Ovary (tissue), 10 donors: ENCODE results near the gene OR2J3. TPM values are rescaled to one million over a fixed set of nuclear protein-coding genes. Genes with fewer than 3 reads are reported as not detected.

Source experiments
- DNase-seq, 5 donors: peaks; one replicate each; pipeline ENCODE4 v3.0.0-alpha.2; 2019 to 2020
- H3K27ac ChIP-seq, 2 donors: fragments of 200-600 bp; one replicate each; pipeline versions ENCODE4 v1.5.1 to v1.8.0; 2019 to 2022
- H3K27me3 ChIP-seq: fragments of 200-600 bp; one replicate; pipeline ENCODE4 v1.8.0; 2022
- H3K36me3 ChIP-seq: fragments of 200-600 bp; sonication (generic); one replicate; pipeline ENCODE4 v1.5.1; 2019
- H3K4me1 ChIP-seq: one replicate; pipeline ENCODE4 v1.8.1; 2013; ENCODE audit warnings: mild to moderate bottlenecking, moderate library complexity; ENCODE audit not compliant: insufficient read depth
- H3K4me3 ChIP-seq: fragments of 200-600 bp; sonication (generic); one replicate; pipeline ENCODE4 v1.5.1; 2017
- H3K9me3 ChIP-seq, 2 donors: fragments of 200-600 bp in 1 of 2; sonication (generic) in 1 of 2; one replicate each; pipeline versions ENCODE4 v1.5.1 to v1.8.1; 2013 to 2019; ENCODE audit warnings: mild to moderate bottlenecking in 1 of 2, moderate library complexity in 1 of 2
- EP300 ChIP-seq: sonication (generic); formaldehyde crosslinking; IDR thresholded peaks from one replicate; pipeline ENCODE4 v1.6.1; 2017; ENCODE audit warnings: antibody characterized with exemption
- POLR2A ChIP-seq: fragments of 450-650 bp; IDR thresholded peaks from one replicate; pipeline ENCODE4 v1.6.1; 2017; ENCODE audit warnings: antibody characterized with exemption, mild to moderate bottlenecking, moderate library complexity
- WGBS, 3 donors: extraction: QIAGEN DNeasy Blood & Tissue Kit in 1 of 3; methylation state at CpG; one replicate each; pipeline versions ENCODE4 v1.1.5 to v1.1.7; 2013 to 2017; 5-methylcytosine and 5-hydroxymethylcytosine counted together
- intact Hi-C, 4 donors: fragments of 100-400 bp; cut with DNase I; formaldehyde crosslinking; loops; one replicate each; pipeline versions ENCODE4 v1.11.0 to v1.15.1; 2022 to 2023
- long read RNA-seq, 3 donors: library from polyadenylated mRNA in 2 of 3; unstranded in 2 of 3; transcript quantifications; one replicate each; pipeline ENCODE4 v2.0.0 and lab custom pipeline, GENCODE V29; 2021 to 2026
- polyA plus RNA-seq, 2 donors: library from polyadenylated mRNA; stranded (reverse); fragments of 200-250 nt in 1 of 2; fragments of 350-450 nt in 1 of 2; fragmentation: Illumina TruSeq in 1 of 2; extraction: RNeasy Lipid Tissue Mini Kit (QIAGEN cat#74804) in 1 of 2; gene quantifications; one replicate each; pipeline ENCODE4 v1.2.3, GENCODE V29; 2013 to 2014
- total RNA-seq, 7 donors: library from RNA; depleted of rRNA in 2 of 7; stranded (reverse); fragments of >200 nt in 2 of 7; fragmentation: NEBNext Ultra II Directional in 3 of 7; extraction: Animal tissue kit (Norgen Biotek cat#: 25700) in 3 of 7; gene quantifications; one replicate each; pipeline versions ENCODE4 v1.1.0 to v1.2.4, GENCODE V29; 2016 to 2023
- TF ChIP-seq, protein P1 (sequence below), 3 donors: fragments of 450-650 bp in 2 of 3; fragments of 200-600 bp in 1 of 3; IDR thresholded peaks; one replicate each; pipeline versions ENCODE4 v1.5.1 to v1.8.0; 2016 to 2022; ENCODE audit warnings: antibody characterized with exemption in 3 of 3, mild to moderate bottlenecking in 1 of 3
- donor health status: DM: no; HTN: no; CAD: no; lungs with moderate emphysema.
- donor health status: DM: no; HTN: no; CAD: no.
- donor health status: Bipolar disorder and iron deficiency.
- donor health status: DM: yes; HTN: yes; CAD: no.
- donor health status: DM: no; HTN: no; CAD: no.
- donor health status: DM: yes; HTN: yes; CAD: no.

Gene OR2J3
- total RNA-seq = under 1 TPM in 3 of 7 donors, not detected in 4; 0.05 to 0.13 (median 0.12) TPM
- not detected for polyA plus RNA-seq
- long read RNA-seq, donor 1 = 0 reads
- long read RNA-seq, donor 2 = 0 reads
- long read RNA-seq, donor 3 = 0 reads

DNA sequence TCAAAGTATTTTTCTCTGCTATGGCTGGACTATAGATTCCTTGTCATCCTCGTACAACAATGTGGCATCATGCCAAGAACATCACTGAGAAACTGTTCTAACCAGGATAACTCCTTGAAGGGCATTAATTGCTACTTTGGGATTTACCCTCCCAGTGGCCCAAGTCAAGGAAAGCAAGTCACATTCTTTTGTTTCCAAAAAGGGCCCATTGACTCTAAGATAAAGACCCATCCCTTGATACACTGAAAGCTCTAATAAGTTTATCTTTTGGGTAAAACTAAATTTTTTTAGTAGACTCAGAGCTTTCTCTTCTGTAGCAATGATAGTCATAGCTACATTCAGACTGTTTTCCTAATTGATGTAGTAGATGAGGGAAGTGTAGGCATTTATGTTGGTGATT is at the start of gene OR2J3:
Gene OR2J3, plus strand, starts transcription at position 301 of the 400 bp plus-strand sequence. CDS start 3,833 bp downstream, outside the sequence.
- Histone ChIP-seq H3K4me1 (no peaks in the 10 kb centered on the region), H3K9me3 (no peaks in the 10 kb centered on the region), H3K27me3 (no peaks in the 10 kb centered on the region), H3K27ac (no peak within 1 kb of the TSS), H3K4me3 (no peak within 1 kb of the TSS), H3K36me3 (no peaks in the 10 kb centered on the region)
- TF ChIP-seq EP300 (no peak), POLR2A (no peak)
- TF ChIP-seq, protein P1, sequence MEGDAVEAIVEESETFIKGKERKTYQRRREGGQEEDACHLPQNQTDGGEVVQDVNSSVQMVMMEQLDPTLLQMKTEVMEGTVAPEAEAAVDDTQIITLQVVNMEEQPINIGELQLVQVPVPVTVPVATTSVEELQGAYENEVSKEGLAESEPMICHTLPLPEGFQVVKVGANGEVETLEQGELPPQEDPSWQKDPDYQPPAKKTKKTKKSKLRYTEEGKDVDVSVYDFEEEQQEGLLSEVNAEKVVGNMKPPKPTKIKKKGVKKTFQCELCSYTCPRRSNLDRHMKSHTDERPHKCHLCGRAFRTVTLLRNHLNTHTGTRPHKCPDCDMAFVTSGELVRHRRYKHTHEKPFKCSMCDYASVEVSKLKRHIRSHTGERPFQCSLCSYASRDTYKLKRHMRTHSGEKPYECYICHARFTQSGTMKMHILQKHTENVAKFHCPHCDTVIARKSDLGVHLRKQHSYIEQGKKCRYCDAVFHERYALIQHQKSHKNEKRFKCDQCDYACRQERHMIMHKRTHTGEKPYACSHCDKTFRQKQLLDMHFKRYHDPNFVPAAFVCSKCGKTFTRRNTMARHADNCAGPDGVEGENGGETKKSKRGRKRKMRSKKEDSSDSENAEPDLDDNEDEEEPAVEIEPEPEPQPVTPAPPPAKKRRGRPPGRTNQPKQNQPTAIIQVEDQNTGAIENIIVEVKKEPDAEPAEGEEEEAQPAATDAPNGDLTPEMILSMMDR (IDR thresholded peaks at IDR 0.05) = no peak
- intact Hi-C loops = no loop called here
- 0 to 5% (median 0%) methylated on average over 1 of the region's 1 CpG for WGBS, 3 donors
- DNase-seq = no peak

DNA sequence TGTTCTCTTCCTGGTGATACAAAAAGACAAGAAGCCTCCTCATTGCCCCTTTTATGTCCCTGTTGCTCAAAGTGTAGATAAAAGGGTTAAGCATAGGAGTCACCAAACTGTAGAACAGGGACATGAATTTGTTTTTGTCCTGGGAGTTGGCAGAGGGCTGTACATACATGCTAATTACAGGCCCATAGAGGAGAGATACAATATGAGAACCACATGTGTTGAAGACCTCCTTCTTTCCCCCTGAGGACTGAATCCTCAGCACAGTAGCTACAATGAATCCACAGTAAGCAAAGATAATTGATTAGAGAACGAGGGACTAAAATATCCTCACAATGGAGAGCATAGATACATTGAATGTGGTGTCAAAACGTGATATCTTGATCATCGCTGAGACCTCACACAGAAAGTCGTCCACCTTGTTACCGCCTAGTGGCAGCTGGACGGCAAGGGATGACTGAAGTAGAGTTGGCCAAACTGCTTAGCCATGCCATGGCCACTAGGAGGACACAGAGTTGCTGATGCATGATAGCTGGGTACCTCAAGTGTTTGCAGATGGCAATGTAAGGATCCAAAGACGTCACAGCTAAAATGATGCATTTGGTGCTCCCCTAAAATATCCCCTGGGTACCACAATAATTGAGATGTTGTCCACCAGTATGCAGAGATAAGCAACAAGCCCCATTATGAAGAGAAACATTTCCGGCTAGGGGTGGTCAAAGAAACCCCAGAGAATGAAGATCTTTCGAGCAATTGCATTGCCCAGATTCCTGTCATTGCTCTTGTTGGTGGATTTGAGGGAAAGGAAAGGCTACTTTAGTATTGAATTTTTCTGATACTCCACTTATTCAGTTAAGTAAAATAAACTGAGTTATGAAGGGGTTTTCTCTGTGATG is 35.8 kb upstream of the OR2J3 start:
- no peak for DNase-seq
- Histone ChIP-seq H3K27ac (no peak overlapping the region), H3K9me3 (no peaks in the 10 kb centered on the region), H3K4me1 (no peaks in the 10 kb centered on the region), H3K36me3 (no peaks in the 10 kb centered on the region), H3K4me3 (no peak overlapping the region), H3K27me3 (no peaks in the 10 kb centered on the region)
- TF ChIP-seq, protein P1 (IDR thresholded peaks at IDR 0.05) = no peak
- TF ChIP-seq EP300 = no peak
- TF ChIP-seq POLR2A = no peak
- 30 to 37% (median 37%) methylated on average over 9 of the region's 9 CpGs for WGBS, 3 donors
- intact Hi-C loops = no loop called here

DNA sequence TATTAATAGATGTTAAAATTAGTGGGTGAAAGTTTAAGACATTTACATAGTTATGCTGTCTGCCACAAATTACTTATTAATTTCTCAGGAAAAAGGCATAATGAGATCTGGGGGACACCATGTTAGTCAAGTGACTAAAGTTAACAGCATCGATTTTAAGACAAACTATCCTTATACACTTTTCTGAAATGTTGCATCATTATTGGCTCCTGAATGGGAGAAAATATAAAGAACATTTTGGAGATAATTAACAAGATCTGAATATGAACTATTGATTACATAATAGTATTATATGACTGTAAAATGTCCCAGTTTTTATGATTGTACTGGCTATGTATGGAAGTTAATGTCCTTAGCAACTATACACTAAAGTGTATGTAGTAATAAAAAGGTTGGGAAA is 28.7 kb upstream of the OR2J3 start:
- Histone ChIP-seq H3K27ac (no peak overlapping the region), H3K4me3 (no peak overlapping the region), H3K36me3 (no peaks in the 10 kb centered on the region), H3K4me1 (no peaks in the 10 kb centered on the region), H3K9me3 (no peaks in the 10 kb centered on the region), H3K27me3 (no peaks in the 10 kb centered on the region)
- DNase-seq = no peak
- TF ChIP-seq EP300 (no peak), POLR2A (no peak)
- TF ChIP-seq, protein P1 (IDR thresholded peaks at IDR 0.05) = no peak
- WGBS, 3 donors = 81 to 89% (median 83%) methylated on average over 1 of the region's 1 CpG
- intact Hi-C loops = no loop called here

DNA sequence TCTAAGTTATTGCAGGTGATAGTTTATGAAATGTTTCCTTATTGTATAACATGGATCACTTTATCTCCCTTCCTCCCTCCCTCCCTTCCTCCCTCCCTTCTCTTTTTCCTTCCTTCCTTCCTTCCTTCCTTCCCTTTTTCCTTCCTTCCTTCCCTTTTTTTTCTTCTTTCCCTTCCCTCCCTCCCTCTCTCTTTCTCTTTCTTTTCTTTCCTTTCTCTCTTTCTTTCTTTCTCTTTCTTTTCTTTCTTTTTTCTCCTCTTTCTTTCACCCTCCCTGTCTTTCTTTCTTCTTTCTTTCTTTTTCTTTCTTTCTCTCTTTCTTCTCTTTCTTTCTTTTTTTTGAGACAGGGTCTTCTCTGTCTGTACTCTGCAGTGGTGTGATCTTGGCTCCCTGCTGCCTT is 26.5 kb upstream of the OR2J3 start:
- Histone ChIP-seq H3K4me3 (no peak overlapping the region), H3K9me3 (no peaks in the 10 kb centered on the region), H3K27ac (no peak overlapping the region), H3K36me3 (no peaks in the 10 kb centered on the region), H3K4me1 (no peaks in the 10 kb centered on the region), H3K27me3 (no peaks in the 10 kb centered on the region)
- no peak for DNase-seq
- intact Hi-C loops = no loop called here
- TF ChIP-seq EP300 (no peak), POLR2A (no peak)
- TF ChIP-seq, protein P1 (IDR thresholded peaks at IDR 0.05) = no peak
